Endothelial cell of umbilical vein (primary cell): Measurements from ENCODE around the gene PXN. TPM values are rescaled to one million over a fixed set of nuclear protein-coding genes. Genes with fewer than 3 reads are reported as not detected.
A peak's percentile ranks its signal among the peaks of the same experiment; 100 is the strongest.

Experiments
- BruUV-seq: library from RNA; stranded (reverse); fragments of 400-500 nt; replicated peaks from 2 replicates; lab custom pipeline; 2021; lab: Mats Ljungman, UMichigan
- CTCF ChIA-PET: fragments of 300-600, 350-600 bp; sonication (Branson Sonifier 250); formaldehyde crosslinking; loops from one replicate; lab custom pipeline; 2021; ENCODE audit warnings: antibody characterized with exemption, inconsistent platforms; lab: Charles Lee
- POLR2A ChIA-PET: fragments of 300-600, 350-600 bp; sonication (Branson Sonifier 250); formaldehyde crosslinking; loops from one replicate; lab custom pipeline; 2021; ENCODE audit warnings: antibody characterized with exemption, inconsistent platforms; lab: Charles Lee
- DNase-seq: peaks from one replicate; pipeline ENCODE4 v3.0.0-alpha.2; 2011; ENCODE audit warnings: low read depth, low spot score
- FAIRE-seq: peaks from 2 replicates; lab custom pipeline; 2011; peaks lifted over from hg19 to GRCh38; lab: Jason Lieb, UNC
- H2AFZ ChIP-seq: 2 replicates; pipeline ENCODE4 v1.6.0; 2012; ENCODE audit warnings: low read depth, low read length, control low read depth, inconsistent platforms
- H3K27ac ChIP-seq: 2 replicates; pipeline ENCODE4 v1.5.1; 2011; ENCODE audit warnings: low read depth, mild to moderate bottlenecking, control low read depth, low read length, moderate library complexity; ENCODE audit not compliant: insufficient read depth
- H3K27me3 ChIP-seq, 2 experiments: 2 replicates each; pipeline versions ENCODE4 v1.6.0 to v1.6.1; 2011; ENCODE audit warnings: low read length in 2 of 2, mixed read lengths in 1 of 2; ENCODE audit not compliant: control insufficient read depth in 2 of 2, insufficient read depth in 2 of 2
- H3K36me3 ChIP-seq, 2 experiments: 2 replicates in 1 of 2; 3 replicates in 1 of 2; pipeline ENCODE4 v1.5.1; 2011; ENCODE audit warnings: low read length in 2 of 2, mild to moderate bottlenecking in 1 of 2, moderate library complexity in 1 of 2; ENCODE audit not compliant: control insufficient read depth in 2 of 2, insufficient read depth in 2 of 2; ENCODE audit errors: extremely low read depth in 1 of 2
- H3K4me1 ChIP-seq: 3 replicates; pipeline ENCODE4 v1.5.1; 2011; ENCODE audit warnings: mild to moderate bottlenecking, low read length; ENCODE audit not compliant: control insufficient read depth, insufficient read depth; ENCODE audit errors: extremely low read depth
- H3K4me2 ChIP-seq: 2 replicates; pipeline ENCODE4 v1.6.1; 2011; ENCODE audit warnings: low read length, control low read depth, mixed read lengths; ENCODE audit not compliant: insufficient read depth
- H3K4me3 ChIP-seq, 3 experiments: fragments of 200-600 bp in 1 of 3; sonication (generic), shearing (Covaris generic) in 1 of 3; replicated peaks in 1 of 3; 2 replicates each; pipeline ENCODE4 v1.5.1; 2011 to 2016; ENCODE audit warnings: control low read depth in 3 of 3, low read length in 3 of 3, mild to moderate bottlenecking in 2 of 3, inconsistent platforms in 1 of 3, low read depth in 1 of 3, moderate library complexity in 1 of 3; ENCODE audit not compliant: insufficient read depth in 1 of 3
- H3K79me2 ChIP-seq: 2 replicates; pipeline ENCODE4 v1.6.0; 2012; ENCODE audit warnings: low read length, inconsistent platforms; ENCODE audit not compliant: control insufficient read depth, insufficient read depth
- H3K9ac ChIP-seq: replicated peaks from 2 replicates; pipeline ENCODE3; 2011; ENCODE audit warnings: low read length, control low read depth; ENCODE audit not compliant: insufficient read depth; ENCODE audit errors: extremely low read depth
- H3K9me1 ChIP-seq: replicated peaks from 3 replicates; pipeline ENCODE4 v1.6.0; 2011; ENCODE audit warnings: mild to moderate bottlenecking, low read length; ENCODE audit not compliant: control insufficient read depth, insufficient read depth; ENCODE audit errors: extremely low read depth
- H3K9me3 ChIP-seq: replicated peaks from 2 replicates; pipeline ENCODE4 v1.5.1; 2012; ENCODE audit warnings: low read length, inconsistent platforms; ENCODE audit not compliant: control insufficient read depth, insufficient read depth
- H4K20me1 ChIP-seq: replicated peaks from 2 replicates; pipeline ENCODE3; 2011; ENCODE audit warnings: mild to moderate bottlenecking, low read length; ENCODE audit not compliant: control insufficient read depth, insufficient read depth; ENCODE audit errors: extremely low read depth
- CTCF ChIP-seq, 2 donors: IDR thresholded peaks; 1 replicate in 1 of 2; 2 replicates in 1 of 2; pipeline ENCODE4 v1.5.1; 2011; ENCODE audit warnings: low read length in 2 of 2, mild to moderate bottlenecking in 2 of 2, moderate library complexity in 2 of 2, control low read depth in 1 of 2, inconsistent platforms in 1 of 2, low read depth in 1 of 2; ENCODE audit not compliant: insufficient read depth in 1 of 2; ENCODE audit errors: extremely low read depth in 1 of 2
- EZH2 ChIP-seq: IDR thresholded peaks from 2 replicates; pipeline ENCODE4 v1.6.1; 2012; ENCODE audit warnings: borderline replicate concordance, low read depth, mild to moderate bottlenecking, moderate library complexity, low read length, inconsistent platforms; ENCODE audit not compliant: severe bottlenecking
- FOS ChIP-seq: IDR thresholded peaks from 2 replicates; pipeline ENCODE4 v1.6.1; 2011; ENCODE audit warnings: mild to moderate bottlenecking, low read length, moderate library complexity, borderline replicate concordance; ENCODE audit not compliant: insufficient read depth
- GATA2 ChIP-seq: IDR thresholded peaks from 2 replicates; pipeline ENCODE4 v1.7.0; 2011; ENCODE audit warnings: low read depth, mild to moderate bottlenecking, moderate library complexity, mixed read lengths, low read length; ENCODE audit not compliant: insufficient read length, insufficient read depth
- JUN ChIP-seq: IDR thresholded peaks from 2 replicates; pipeline ENCODE4 v1.6.1; 2011; ENCODE audit warnings: borderline replicate concordance, low read depth; ENCODE audit not compliant: insufficient read length, insufficient read depth
- MAX ChIP-seq: IDR thresholded peaks from 2 replicates; pipeline ENCODE4 v1.6.1; 2011; ENCODE audit not compliant: insufficient read depth, insufficient read length
- MYC ChIP-seq: IDR thresholded peaks from one replicate; pipeline ENCODE4 v1.6.1; 2011; ENCODE audit warnings: mild to moderate bottlenecking, low read depth, low read length
- POLR2A ChIP-seq: IDR thresholded peaks from 2 replicates; pipeline ENCODE4 v1.6.1; 2012; ENCODE audit warnings: low read depth, mild to moderate bottlenecking, control low read depth, low read length
- POLR2AphosphoS5 ChIP-seq: IDR thresholded peaks from 2 replicates; pipeline ENCODE4 v1.6.1; 2012; ENCODE audit warnings: low read depth, mild to moderate bottlenecking, control low read depth, low read length, moderate library complexity; ENCODE audit not compliant: insufficient read depth
- dilution Hi-C: fragments of 300-500 bp; cut with MboI; formaldehyde crosslinking; loops from one replicate; pipeline ENCODE4 v1.15.0; 2019; ENCODE audit warnings: low sequenced_read_pairs; ENCODE audit not compliant: extremely low pct_ligation_motif_present
- intact Hi-C: fragments of 100-400 bp; cut with micrococcal nuclease; formaldehyde crosslinking; loops from one replicate; pipeline ENCODE4 v1.10.0; 2022
- polyA plus RNA-seq, 4 experiments: library from polyadenylated mRNA; depleted of rRNA in 3 of 4; stranded (reverse) in 3 of 4; unstranded in 1 of 4; fragments of >200 nt; gene quantifications; 2 replicates each; pipeline versions ENCODE4 v1.2.1 to v1.2.3, GENCODE V29; 2011 to 2012; ENCODE audit warnings: missing spikeins in 1 of 4
- total RNA-seq: library from RNA; stranded (reverse); gene quantifications from 2 replicates; pipeline ENCODE4 v1.2.3, GENCODE V29; 2021

The PXN gene
- total and polyA plus RNA-seq, 2 donors (not counting 3 experiments of a cell fraction or from before 2014, with no cell fraction given) = 132 to 258 TPM

GRCh38 chr12:120241561-120242274 lies 23.8 kb downstream of the PXN start:
- no peaks in the 10 kb centered on the region for H3K9me1 ChIP-seq
- no peak overlapping the region for H2AFZ ChIP-seq
- ChIA-PET CTCF (interaction anchor here (24.5 to 33.5 kb wide), 2 partner anchors 14 to 16 kb away, joined by 906 to 1402 read pairs; partner anchors contain the start of gene PXN), POLR2A (interaction anchor here (0.9 to 5.9 kb wide), 8 partner anchors 8 to 50 kb away, joined by 3 to 52 read pairs (median 18); partner anchors contain the start of genes PXN, RNU4-1, RNU4-2 and RPLP0)
- H3K27me3 ChIP-seq = no peaks in the 10 kb centered on the region
- H3K9me3 ChIP-seq = no peaks in the 10 kb centered on the region
- peaks cover 82% of the 10 kb centered on the region for H3K4me1 ChIP-seq
- peaks cover 84% of the 10 kb centered on the region for H3K79me2 ChIP-seq
- intact Hi-C loops (loop anchor here (1.0 kb wide), 2 partner anchors 10 to 16 kb away; no protein-coding TSS in a partner anchor), dilution Hi-C loops (no loop called here)
- peak overlapping the region; percentile 28 for H3K4me2 ChIP-seq
- TSS peak; percentile 26 for BruUV-seq
- H3K4me3 ChIP-seq = no peak overlapping the region
- peak; percentile 92 for DNase-seq
- H3K36me3 ChIP-seq = no peaks in the 10 kb centered on the region
- FAIRE-seq = no peak
- no peak for TF ChIP-seq POLR2A
- no peak for TF ChIP-seq MAX
- TF ChIP-seq FOS = no peak
- no peak for TF ChIP-seq MYC
- no peak for TF ChIP-seq JUN
- TF ChIP-seq POLR2AphosphoS5 = no peak
- no peak for TF ChIP-seq CTCF (IDR thresholded peaks at IDR 0.05; ENCODE audit: extremely low read depth in 1 of 2, insufficient read depth in 1 of 2, low read depth in 1 of 2, low read length in 2 of 2)
- TF ChIP-seq EZH2 = no peak
- no peak for TF ChIP-seq GATA2
- peak overlapping the region; percentile 83 for H3K27ac ChIP-seq
- no peaks in the 10 kb centered on the region for H4K20me1 ChIP-seq
- H3K9ac ChIP-seq = peak overlapping the region; percentile 52
